A673 (cell line): ENCODE data around the gene RIC8B. TPM values are rescaled to one million over a fixed set of nuclear protein-coding genes. Genes with fewer than 3 reads are reported as not detected.

Experiments
- BruUV-seq: library from RNA; stranded (reverse); fragments of 400-500 nt; replicated peaks from 2 replicates; lab custom pipeline; 2021; lab: Mats Ljungman, UMichigan
- CTCF ChIA-PET: fragments of 300-600 bp; sonication (Branson Sonifier 250); formaldehyde crosslinking; loops from one replicate; lab custom pipeline; 2022; ENCODE audit warnings: antibody characterized with exemption; lab: Charles Lee
- POLR2A ChIA-PET: fragments of 300-600 bp; sonication (Branson Sonifier 250); formaldehyde crosslinking; loops from one replicate; lab custom pipeline; 2022; ENCODE audit warnings: antibody characterized with exemption; ENCODE audit not compliant: low non-redundant PET; lab: Charles Lee
- DNase-seq: peaks from one replicate; pipeline ENCODE4 v3.0.0-alpha.2; 2015; ENCODE audit warnings: low spot score
- H3K27ac ChIP-seq: fragments of 200-600 bp; sonication (generic); 2 replicates; pipeline ENCODE4 v1.5.1; 2016; ENCODE audit warnings: mixed run types, low read depth, mild to moderate bottlenecking, mixed read lengths, antibody characterized with exemption, low read length; ENCODE audit not compliant: poor library complexity, severe bottlenecking
- H3K27me3 ChIP-seq: fragments of 200-600 bp; sonication (generic); replicated peaks from 2 replicates; pipeline ENCODE4 v1.6.1; 2017; ENCODE audit warnings: mixed run types, low read depth, mild to moderate bottlenecking, mixed read lengths, antibody characterized with exemption, low read length; ENCODE audit not compliant: insufficient read depth, poor library complexity
- H3K36me3 ChIP-seq: fragments of 200-600 bp; sonication (generic); 2 replicates; pipeline ENCODE4 v1.6.1; 2016; ENCODE audit warnings: mixed run types, mild to moderate bottlenecking, mixed read lengths, antibody characterized with exemption, low read length; ENCODE audit not compliant: insufficient read depth, poor library complexity, severe bottlenecking
- H3K4me1 ChIP-seq: fragments of 200-600 bp; sonication (generic); 2 replicates; pipeline ENCODE4 v1.6.1; 2017; ENCODE audit warnings: mixed run types, mild to moderate bottlenecking, mixed read lengths, antibody characterized with exemption, low read length; ENCODE audit not compliant: insufficient read depth, poor library complexity, severe bottlenecking
- H3K4me3 ChIP-seq: fragments of 200-600 bp; sonication (generic); 2 replicates; pipeline ENCODE4 v1.5.1; 2016; ENCODE audit warnings: low read depth, mixed run types, mild to moderate bottlenecking, mixed read lengths, low read length; ENCODE audit not compliant: poor library complexity, severe bottlenecking
- H3K9me3 ChIP-seq: fragments of 200-600 bp; sonication (generic); 2 replicates; pipeline ENCODE4 v1.6.1; 2016; ENCODE audit warnings: mixed run types, low read depth, mild to moderate bottlenecking, mixed read lengths, antibody characterized with exemption, low read length; ENCODE audit not compliant: poor library complexity, severe bottlenecking
- EZH2 ChIP-seq: fragments of 200-600 bp; sonication (generic); IDR thresholded peaks from 2 replicates; pipeline ENCODE4 v1.6.1; 2017; ENCODE audit warnings: borderline replicate concordance, low read depth, mild to moderate bottlenecking, mixed read lengths, antibody characterized with exemption, low read length; ENCODE audit not compliant: poor library complexity, severe bottlenecking
- intact Hi-C: fragments of 100-400 bp; cut with micrococcal nuclease; formaldehyde crosslinking; loops from one replicate; pipeline ENCODE4 v1.10.0; 2022; ENCODE audit not compliant: unreplicated experiment
- total RNA-seq: library from RNA; stranded (reverse); gene quantifications from 2 replicates; pipeline ENCODE4 v1.2.3, GENCODE V29; 2021
- TF ChIP-seq, protein P1 (sequence below): fragments of 300-800, 200-600 bp; sonication (generic); conservative IDR thresholded peaks from 2 replicates; pipeline ENCODE4 v1.5.1; 2017; ENCODE audit warnings: low read depth, mild to moderate bottlenecking, antibody characterized with exemption, low read length, moderate library complexity, mixed read lengths

RIC8B gene
- total RNA-seq, 1 experiment from 2014 or later: 21.3 TPM

DNA sequence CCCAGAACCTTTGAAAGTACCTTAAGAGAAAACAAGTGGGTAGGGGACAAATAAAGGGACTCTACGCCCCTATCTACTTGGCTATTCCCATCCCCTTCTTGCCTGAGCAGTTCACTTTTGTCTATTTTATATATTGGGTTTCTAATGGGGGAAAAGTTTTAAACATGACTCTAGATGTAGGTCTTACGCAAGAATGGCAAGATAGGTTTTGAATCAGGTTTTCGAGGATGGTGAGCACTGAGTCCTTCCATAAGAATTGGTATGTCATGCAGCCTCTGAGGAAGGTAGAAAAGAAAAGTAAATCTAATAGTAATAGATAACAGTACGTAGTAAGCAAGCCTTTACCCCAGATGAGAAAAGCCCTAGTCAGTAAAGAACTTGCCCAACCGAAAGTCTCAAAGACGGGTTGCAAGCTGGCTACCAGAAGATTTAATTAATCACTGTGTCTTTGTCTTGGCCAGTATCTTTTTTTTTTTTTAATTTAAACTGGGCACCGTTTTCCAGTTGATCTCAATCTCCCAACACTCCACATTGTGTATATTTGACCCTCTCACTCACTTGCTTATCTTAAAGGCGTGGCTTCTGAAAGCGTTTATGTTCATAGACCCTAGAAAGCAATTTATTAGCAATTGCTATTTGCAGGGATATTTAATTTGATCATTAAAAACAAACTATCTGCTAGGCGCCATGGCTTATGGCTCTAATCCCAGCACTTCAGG lies 94.7 kb downstream of the RIC8B start:
- intact Hi-C loops: no loop called here

DNA sequence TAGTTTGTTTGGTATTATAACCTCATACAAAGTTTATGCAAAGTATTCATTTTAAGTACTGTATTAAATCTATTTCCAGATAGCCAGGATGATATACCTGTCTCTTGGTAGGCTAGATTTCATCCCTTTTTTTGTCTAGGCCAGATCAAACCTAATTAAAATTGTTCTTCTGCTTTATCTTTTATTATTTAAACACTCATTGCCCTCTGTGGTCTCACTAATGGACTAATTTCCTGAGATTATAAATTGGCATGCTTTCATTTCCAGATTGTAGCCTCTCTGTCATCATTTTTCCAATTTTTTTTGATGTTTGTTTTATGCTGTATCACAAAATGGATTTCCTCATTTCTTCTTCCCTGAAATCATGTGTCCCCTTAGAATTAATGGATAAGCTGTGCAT lies 95.6 kb downstream of the RIC8B start:
- H3K4me1 ChIP-seq: peaks cover 4% of the 10 kb centered on the region
- intact Hi-C loops: no loop called here
- H3K27ac ChIP-seq: no peak overlapping the region
- BruUV-seq: no TSS peak
- no peaks in the 10 kb centered on the region for H3K9me3 ChIP-seq
- H3K4me3 ChIP-seq: no peak overlapping the region
- TF ChIP-seq EZH2: no peak
- TF ChIP-seq, protein P1, sequence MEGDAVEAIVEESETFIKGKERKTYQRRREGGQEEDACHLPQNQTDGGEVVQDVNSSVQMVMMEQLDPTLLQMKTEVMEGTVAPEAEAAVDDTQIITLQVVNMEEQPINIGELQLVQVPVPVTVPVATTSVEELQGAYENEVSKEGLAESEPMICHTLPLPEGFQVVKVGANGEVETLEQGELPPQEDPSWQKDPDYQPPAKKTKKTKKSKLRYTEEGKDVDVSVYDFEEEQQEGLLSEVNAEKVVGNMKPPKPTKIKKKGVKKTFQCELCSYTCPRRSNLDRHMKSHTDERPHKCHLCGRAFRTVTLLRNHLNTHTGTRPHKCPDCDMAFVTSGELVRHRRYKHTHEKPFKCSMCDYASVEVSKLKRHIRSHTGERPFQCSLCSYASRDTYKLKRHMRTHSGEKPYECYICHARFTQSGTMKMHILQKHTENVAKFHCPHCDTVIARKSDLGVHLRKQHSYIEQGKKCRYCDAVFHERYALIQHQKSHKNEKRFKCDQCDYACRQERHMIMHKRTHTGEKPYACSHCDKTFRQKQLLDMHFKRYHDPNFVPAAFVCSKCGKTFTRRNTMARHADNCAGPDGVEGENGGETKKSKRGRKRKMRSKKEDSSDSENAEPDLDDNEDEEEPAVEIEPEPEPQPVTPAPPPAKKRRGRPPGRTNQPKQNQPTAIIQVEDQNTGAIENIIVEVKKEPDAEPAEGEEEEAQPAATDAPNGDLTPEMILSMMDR: no peak
- ChIA-PET CTCF (no interaction called here), POLR2A (no interaction called here)
- DNase-seq: no peak
- H3K27me3 ChIP-seq: no peaks in the 10 kb centered on the region
- no peaks in the 10 kb centered on the region for H3K36me3 ChIP-seq

More for the DNA sequence above, 94.7 kb downstream of the RIC8B start:
- Histone ChIP-seq H3K4me3 (no peak overlapping the region), H3K27ac (no peak overlapping the region), H3K36me3 (no peaks in the 10 kb centered on the region), H3K4me1 (peaks cover 4% of the 10 kb centered on the region), H3K9me3 (no peaks in the 10 kb centered on the region), H3K27me3 (no peaks in the 10 kb centered on the region)
- ChIA-PET CTCF (no interaction called here), POLR2A (no interaction called here)
- no peak for TF ChIP-seq EZH2
- TF ChIP-seq, protein P1: no peak
- no peak for DNase-seq
- BruUV-seq: no TSS peak

DNA sequence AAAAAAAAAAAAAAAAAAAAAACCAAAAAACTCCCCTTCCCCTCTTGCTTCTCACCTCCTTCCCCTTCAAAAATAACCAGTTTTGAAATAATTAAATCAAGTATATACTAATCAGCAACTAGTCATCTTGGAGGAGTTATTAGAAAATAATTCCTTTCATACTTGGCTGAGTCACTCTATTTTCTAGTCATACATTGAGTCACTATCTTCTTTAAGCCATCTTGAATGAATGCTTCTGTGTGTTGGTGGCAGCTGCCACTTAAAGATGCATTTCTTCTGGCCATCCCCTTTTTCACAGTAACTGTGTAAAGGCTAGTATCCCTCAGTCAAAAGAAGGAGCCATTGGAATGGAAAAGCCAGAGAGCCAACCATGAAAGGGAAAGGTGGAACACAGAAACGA lies 97.0 kb downstream of the RIC8B start:
- H3K9me3 ChIP-seq: no peaks in the 10 kb centered on the region
- H3K27ac ChIP-seq: no peak overlapping the region
- no peaks in the 10 kb centered on the region for H3K27me3 ChIP-seq
- peaks cover 4% of the 10 kb centered on the region for H3K4me1 ChIP-seq
- no TSS peak for BruUV-seq
- no peak for DNase-seq
- no peaks in the 10 kb centered on the region for H3K36me3 ChIP-seq
- ChIA-PET CTCF (no interaction called here), POLR2A (no interaction called here)
- H3K4me3 ChIP-seq: no peak overlapping the region
- TF ChIP-seq, protein P1: no peak
- no peak for TF ChIP-seq EZH2
- intact Hi-C loops: no loop called here
